ENCODE results near the gene HAS3. TPM values are rescaled to one million over a fixed set of nuclear protein-coding genes. Genes with fewer than 3 reads are reported as not detected.
"Not testable (repeated sequence)": the region's sequence is repeated elsewhere in the genome, so short reads cannot be mapped to it uniquely, and the experiment has no call there.

HAS3 gene
- total RNA-seq, 1 donor from 2014 or later: 3.7 TPM

GRCh38 chr16:69118994-69119393, 13.5 kb downstream of the HAS3 start:
- Mint-ChIP-seq H3K9me3 (no peaks in the 10 kb centered on the region), H3K36me3 (peaks cover 21% of the 10 kb centered on the region), H3K27me3 (no peaks in the 10 kb centered on the region), H3K4me1 (ENCODE audit: unreplicated experiment) (no peaks in the 10 kb centered on the region), H3K4me3 (no peak overlapping the region), H3K27ac (no peak overlapping the region)
- DNase-seq (ENCODE audit: extremely low spot score, unreplicated experiment): no peak
- TF ChIP-seq CTCF (conservative IDR thresholded peaks at IDR 0.05): no peak

- Mint-ChIP-seq H3K27me3 (no peaks in the 10 kb centered on the region), H3K9me3 (no peaks in the 10 kb centered on the region), H3K27ac (no peak overlapping the region), H3K4me1 (ENCODE audit: unreplicated experiment) (no peaks in the 10 kb centered on the region), H3K36me3 (peaks cover 21% of the 10 kb centered on the region), H3K4me3 (no peak overlapping the region)
- no peak for DNase-seq (ENCODE audit: extremely low spot score, unreplicated experiment)
- TF ChIP-seq CTCF (conservative IDR thresholded peaks at IDR 0.05): no peak
Measured at GRCh38 chr16:69119536-69119935, 14.1 kb downstream of the HAS3 start.

- no peaks in the 10 kb centered on the region for H3K4me1 Mint-ChIP-seq (ENCODE audit: unreplicated experiment)
- H3K9me3 Mint-ChIP-seq: no peaks in the 10 kb centered on the region
- no peak for TF ChIP-seq CTCF (conservative IDR thresholded peaks at IDR 0.05)
- H3K27ac Mint-ChIP-seq: no peak overlapping the region
- no peak for DNase-seq (ENCODE audit: extremely low spot score, unreplicated experiment)
- H3K36me3 Mint-ChIP-seq: peaks cover 17% of the 10 kb centered on the region
- H3K27me3 Mint-ChIP-seq: no peaks in the 10 kb centered on the region
- no peak overlapping the region for H3K4me3 Mint-ChIP-seq
Measured at GRCh38 chr16:69120096-69120664, 14.7 kb downstream of the HAS3 start.

- TF ChIP-seq CTCF (conservative IDR thresholded peaks at IDR 0.05): peak; percentile 87
- peaks cover 4% of the 10 kb centered on the region for H3K4me1 Mint-ChIP-seq (ENCODE audit: unreplicated experiment)
- no peak overlapping the region for H3K27ac Mint-ChIP-seq
- DNase-seq (ENCODE audit: extremely low spot score, unreplicated experiment): no peak
- H3K27me3 Mint-ChIP-seq: no peaks in the 10 kb centered on the region
- peaks cover 4% of the 10 kb centered on the region for H3K36me3 Mint-ChIP-seq
- no peak overlapping the region for H3K4me3 Mint-ChIP-seq
- peaks cover 4% of the 10 kb centered on the region for H3K9me3 Mint-ChIP-seq
Measured at GRCh38 chr16:69123910-69124309, 18.5 kb downstream of the HAS3 start.

- H3K4me3 Mint-ChIP-seq, H3K27ac Mint-ChIP-seq: not testable (repeated sequence)
Measured at GRCh38 chr16:69124406-69124805, 19.0 kb downstream of the HAS3 start.

GRCh38 chr16:69124961-69125360, 19.5 kb downstream of the HAS3 start:
- H3K9me3 Mint-ChIP-seq; H3K27me3 Mint-ChIP-seq; H3K4me3 Mint-ChIP-seq; H3K36me3 Mint-ChIP-seq; H3K27ac Mint-ChIP-seq; DNase-seq (ENCODE audit: extremely low spot score, unreplicated experiment): not testable (repeated sequence)
- H3K4me1 Mint-ChIP-seq (ENCODE audit: unreplicated experiment): peaks cover 10% of the 10 kb centered on the region

More at GRCh38 chr16:69124406-69124805, 19.0 kb downstream of the HAS3 start:
- not testable (repeated sequence) for H3K27me3 Mint-ChIP-seq; H3K36me3 Mint-ChIP-seq; DNase-seq (ENCODE audit: extremely low spot score, unreplicated experiment); H3K4me1 Mint-ChIP-seq (ENCODE audit: unreplicated experiment); H3K9me3 Mint-ChIP-seq

- H3K4me3 Mint-ChIP-seq: no peak overlapping the region
Measured at GRCh38 chr16:69126221-69126620, 20.8 kb downstream of the HAS3 start.

GRCh38 chr16:69126801-69127200, 21.3 kb downstream of the HAS3 start:
- not testable (repeated sequence) for H3K36me3 Mint-ChIP-seq; H3K27me3 Mint-ChIP-seq; DNase-seq (ENCODE audit: extremely low spot score, unreplicated experiment); H3K9me3 Mint-ChIP-seq; H3K27ac Mint-ChIP-seq; H3K4me3 Mint-ChIP-seq
- H3K4me1 Mint-ChIP-seq (ENCODE audit: unreplicated experiment): peaks cover 22% of the 10 kb centered on the region

More at GRCh38 chr16:69126221-69126620, 20.8 kb downstream of the HAS3 start:
- H3K4me1 Mint-ChIP-seq (ENCODE audit: unreplicated experiment): peaks cover 18% of the 10 kb centered on the region
- no peak for TF ChIP-seq CTCF (conservative IDR thresholded peaks at IDR 0.05)
- H3K36me3 Mint-ChIP-seq: peaks cover 9% of the 10 kb centered on the region
- DNase-seq (ENCODE audit: extremely low spot score, unreplicated experiment): no peak
- H3K27me3 Mint-ChIP-seq: no peaks in the 10 kb centered on the region
- no peak overlapping the region for H3K27ac Mint-ChIP-seq
- H3K9me3 Mint-ChIP-seq: peaks cover 4% of the 10 kb centered on the region
